ENCODE measurements around the gene BMP3. TPM values are rescaled to one million over a fixed set of nuclear protein-coding genes. Genes with fewer than 3 reads are reported as not detected.

The BMP3 gene
- total RNA-seq, 4 donors from 2014 or later, result 0.11 to 0.53 TPM; not detected in 2

DNA sequence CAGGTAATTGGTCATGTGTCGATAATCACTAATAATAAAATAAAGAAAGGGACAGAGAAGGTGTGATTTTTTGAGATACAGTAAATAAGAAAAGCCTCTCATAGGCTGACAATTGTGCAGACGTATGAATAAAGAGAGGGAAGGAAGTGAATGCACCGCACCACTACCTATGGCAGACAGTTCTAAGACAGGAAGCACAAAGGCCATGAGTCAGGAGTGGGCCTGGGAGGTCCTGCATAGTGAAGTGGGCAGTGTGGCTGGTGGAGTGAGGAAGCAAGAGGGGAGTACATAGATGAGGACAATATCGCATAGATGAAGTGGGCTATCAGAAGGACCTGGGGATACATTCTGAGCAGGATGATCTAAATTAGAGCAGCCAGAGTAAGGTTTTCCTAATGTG is 75.6 kb downstream of the BMP3 start:
- 74 to 80% methylated on average over 4 of the region's 4 CpGs for WGBS, 2 donors
- H3K27me3 ChIP-seq, result no peaks in the 10 kb centered on the region
- intact Hi-C loops (cut with DNase I), result no loop called here
- no peak overlapping the region for H3K4me3 ChIP-seq
- no peaks in the 10 kb centered on the region for H3K36me3 ChIP-seq
- TF ChIP-seq, protein P1, sequence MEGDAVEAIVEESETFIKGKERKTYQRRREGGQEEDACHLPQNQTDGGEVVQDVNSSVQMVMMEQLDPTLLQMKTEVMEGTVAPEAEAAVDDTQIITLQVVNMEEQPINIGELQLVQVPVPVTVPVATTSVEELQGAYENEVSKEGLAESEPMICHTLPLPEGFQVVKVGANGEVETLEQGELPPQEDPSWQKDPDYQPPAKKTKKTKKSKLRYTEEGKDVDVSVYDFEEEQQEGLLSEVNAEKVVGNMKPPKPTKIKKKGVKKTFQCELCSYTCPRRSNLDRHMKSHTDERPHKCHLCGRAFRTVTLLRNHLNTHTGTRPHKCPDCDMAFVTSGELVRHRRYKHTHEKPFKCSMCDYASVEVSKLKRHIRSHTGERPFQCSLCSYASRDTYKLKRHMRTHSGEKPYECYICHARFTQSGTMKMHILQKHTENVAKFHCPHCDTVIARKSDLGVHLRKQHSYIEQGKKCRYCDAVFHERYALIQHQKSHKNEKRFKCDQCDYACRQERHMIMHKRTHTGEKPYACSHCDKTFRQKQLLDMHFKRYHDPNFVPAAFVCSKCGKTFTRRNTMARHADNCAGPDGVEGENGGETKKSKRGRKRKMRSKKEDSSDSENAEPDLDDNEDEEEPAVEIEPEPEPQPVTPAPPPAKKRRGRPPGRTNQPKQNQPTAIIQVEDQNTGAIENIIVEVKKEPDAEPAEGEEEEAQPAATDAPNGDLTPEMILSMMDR (IDR thresholded peaks at IDR 0.05), result no peak
- no peak for TF ChIP-seq POLR2A (IDR thresholded peaks at IDR 0.05)
- no peaks in the 10 kb centered on the region for H3K9me3 ChIP-seq
- no peak overlapping the region for H3K27ac ChIP-seq
- DNase-seq, result no peak
- no peaks in the 10 kb centered on the region for H3K4me1 ChIP-seq

Other genes starting within 250 kb of the BMP3 start
- gene PRKG2, start 184.5 kb downstream of the BMP3 start, total RNA-seq, result 1 to 10 TPM in 3 of 4 donors, under 1 TPM in 1; 0.91 to 6.5 (median 2.8) TPM

Measured in esophagus squamous epithelium (tissue), 5 donors.